HG03025 (cell line): ENCODE measurements around the gene ZNF430.

Source experiments
- ATAC-seq: cut with Tn5 transposase; IDR thresholded peaks from one replicate; pipeline ENCODE4 v1.9.1; 2021; ENCODE audit warnings: mild to moderate bottlenecking, moderate library complexity; ENCODE audit not compliant: unreplicated experiment, low FRiP score

The ZNF430 gene

DNA sequence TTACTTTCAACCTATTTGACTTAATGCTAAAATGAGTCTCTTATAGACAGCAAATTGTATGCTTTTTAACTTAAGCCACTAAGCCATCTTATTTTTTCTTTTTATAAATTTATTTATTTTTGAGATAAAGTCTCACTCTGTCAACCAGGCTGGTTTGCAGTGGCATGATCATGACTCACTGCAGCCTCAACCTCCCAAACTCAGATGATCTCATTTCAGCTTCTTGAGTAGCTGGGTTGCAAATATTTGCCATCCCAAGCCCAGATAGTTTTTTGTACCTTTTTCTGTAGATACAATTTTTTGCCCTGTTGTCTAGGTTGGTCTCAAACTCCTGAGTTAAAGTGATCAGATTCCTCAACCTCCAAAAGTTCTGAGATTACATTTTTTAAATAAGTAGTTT is 88.7 kb downstream of the ZNF430 start:
- ATAC-seq = no peak
